Measurements from ENCODE around the gene TSNAX.

- TF ChIP-seq CTCF (IDR thresholded peaks at IDR 0.05 in 2 of 3, conservative IDR thresholded peaks at IDR 0.05 in 1 of 3; ENCODE audit: borderline replicate concordance in 1 of 3, insufficient read depth in 1 of 3, low read depth in 2 of 3, low read length in 2 of 3) (no peak), POLR2AphosphoS5 (IDR thresholded peaks at IDR 0.05; ENCODE audit: low read depth, low read length) (no peak), POLR2A (IDR thresholded peaks at IDR 0.05; ENCODE audit: borderline replicate concordance, extremely low read depth, insufficient read depth, insufficient read length) (no peak), EGR1 (IDR thresholded peaks at IDR 0.05; ENCODE audit: low read depth) (no peak), CEBPB (IDR thresholded peaks at IDR 0.05; ENCODE audit: low read depth) (no peak), SIN3A (IDR thresholded peaks at IDR 0.05; ENCODE audit: low read depth) (no peak), EZH2phosphoT487 (IDR thresholded peaks at IDR 0.05; ENCODE audit: borderline replicate concordance) (no peak), ZNF274 (IDR thresholded peaks at IDR 0.05; ENCODE audit: low read depth, low read length) (no peak), EZH2 (IDR thresholded peaks at IDR 0.05) (no peak)
- TF ChIP-seq, protein P1, sequence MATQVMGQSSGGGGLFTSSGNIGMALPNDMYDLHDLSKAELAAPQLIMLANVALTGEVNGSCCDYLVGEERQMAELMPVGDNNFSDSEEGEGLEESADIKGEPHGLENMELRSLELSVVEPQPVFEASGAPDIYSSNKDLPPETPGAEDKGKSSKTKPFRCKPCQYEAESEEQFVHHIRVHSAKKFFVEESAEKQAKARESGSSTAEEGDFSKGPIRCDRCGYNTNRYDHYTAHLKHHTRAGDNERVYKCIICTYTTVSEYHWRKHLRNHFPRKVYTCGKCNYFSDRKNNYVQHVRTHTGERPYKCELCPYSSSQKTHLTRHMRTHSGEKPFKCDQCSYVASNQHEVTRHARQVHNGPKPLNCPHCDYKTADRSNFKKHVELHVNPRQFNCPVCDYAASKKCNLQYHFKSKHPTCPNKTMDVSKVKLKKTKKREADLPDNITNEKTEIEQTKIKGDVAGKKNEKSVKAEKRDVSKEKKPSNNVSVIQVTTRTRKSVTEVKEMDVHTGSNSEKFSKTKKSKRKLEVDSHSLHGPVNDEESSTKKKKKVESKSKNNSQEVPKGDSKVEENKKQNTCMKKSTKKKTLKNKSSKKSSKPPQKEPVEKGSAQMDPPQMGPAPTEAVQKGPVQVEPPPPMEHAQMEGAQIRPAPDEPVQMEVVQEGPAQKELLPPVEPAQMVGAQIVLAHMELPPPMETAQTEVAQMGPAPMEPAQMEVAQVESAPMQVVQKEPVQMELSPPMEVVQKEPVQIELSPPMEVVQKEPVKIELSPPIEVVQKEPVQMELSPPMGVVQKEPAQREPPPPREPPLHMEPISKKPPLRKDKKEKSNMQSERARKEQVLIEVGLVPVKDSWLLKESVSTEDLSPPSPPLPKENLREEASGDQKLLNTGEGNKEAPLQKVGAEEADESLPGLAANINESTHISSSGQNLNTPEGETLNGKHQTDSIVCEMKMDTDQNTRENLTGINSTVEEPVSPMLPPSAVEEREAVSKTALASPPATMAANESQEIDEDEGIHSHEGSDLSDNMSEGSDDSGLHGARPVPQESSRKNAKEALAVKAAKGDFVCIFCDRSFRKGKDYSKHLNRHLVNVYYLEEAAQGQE (IDR thresholded peaks at IDR 0.05; ENCODE audit: low read depth), result no peak
Measured at GRCh38 chr1:231536099-231536498, 7.6 kb downstream of the TSNAX start.
